ENCODE results near the gene GAK.

Gene GAK

GRCh38 chr4:866068-866760 is 65.9 kb downstream of the GAK start:
- no peak for DNase-seq

DNA sequence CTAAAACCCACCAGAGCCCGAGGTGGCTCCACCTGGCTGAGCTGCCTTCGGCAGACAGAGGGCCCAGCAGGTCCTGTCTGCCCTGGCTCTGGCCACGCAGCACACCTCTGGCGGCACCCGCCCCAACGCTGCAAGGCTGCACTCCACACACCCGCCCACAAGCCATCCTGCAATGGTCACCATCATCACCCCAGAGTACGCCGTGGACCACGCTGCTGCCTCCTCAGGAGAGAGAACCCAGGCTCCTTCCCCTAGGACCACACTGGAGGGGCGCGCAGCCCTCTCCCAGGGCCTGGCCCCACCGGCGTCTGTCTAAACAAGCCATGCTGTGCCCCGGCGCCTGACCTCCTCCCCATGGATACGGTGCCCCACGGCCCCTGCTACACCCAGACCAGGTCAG is 66.5 kb downstream of the GAK start:
- DNase-seq, result no peak

GRCh38 chr4:865121-865465 is 67.0 kb downstream of the GAK start:
- DNase-seq, result no peak

- no peak for DNase-seq
Observed at GRCh38 chr4:864456-865120, 67.5 kb downstream of the GAK start.

- no peak for DNase-seq
Observed at GRCh38 chr4:860561-860960, 71.6 kb downstream of the GAK start.

GRCh38 chr4:859496-859895 is 72.6 kb downstream of the GAK start:
- DNase-seq, result no peak

DNA sequence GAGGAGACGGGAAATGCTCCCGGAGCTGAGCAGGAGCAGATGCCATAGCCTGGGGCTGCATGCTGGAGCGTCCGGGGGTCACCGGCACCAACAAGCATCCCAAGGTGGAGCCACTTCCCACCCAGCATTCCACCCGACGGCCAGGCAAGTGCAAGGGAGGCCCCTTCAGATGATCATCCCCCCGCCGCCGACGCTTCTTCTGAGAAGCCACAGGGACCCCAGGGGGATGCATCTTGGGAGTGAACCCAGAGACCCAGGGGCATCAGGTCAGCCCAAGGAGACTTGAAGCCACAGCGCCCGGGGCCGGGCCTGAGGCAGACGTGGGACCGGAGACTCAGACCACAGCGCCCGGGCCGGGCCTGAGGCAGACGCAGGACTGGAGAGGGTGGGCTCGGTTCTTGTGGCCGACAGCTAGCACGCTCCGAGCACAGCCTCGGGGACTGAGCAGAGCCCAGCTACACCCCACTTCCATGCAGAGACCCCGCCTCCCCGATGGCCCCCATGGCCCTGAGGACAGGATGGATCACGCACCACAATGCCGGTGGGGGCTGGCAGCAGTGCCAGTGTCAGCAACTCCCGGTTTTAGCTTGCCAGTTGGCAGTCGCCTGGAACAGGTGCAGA is 73.2 kb downstream of the GAK start:
- DNase-seq, result no peak

- no peak for DNase-seq
Observed at GRCh38 chr4:858041-858481, 74.1 kb downstream of the GAK start.

DNA sequence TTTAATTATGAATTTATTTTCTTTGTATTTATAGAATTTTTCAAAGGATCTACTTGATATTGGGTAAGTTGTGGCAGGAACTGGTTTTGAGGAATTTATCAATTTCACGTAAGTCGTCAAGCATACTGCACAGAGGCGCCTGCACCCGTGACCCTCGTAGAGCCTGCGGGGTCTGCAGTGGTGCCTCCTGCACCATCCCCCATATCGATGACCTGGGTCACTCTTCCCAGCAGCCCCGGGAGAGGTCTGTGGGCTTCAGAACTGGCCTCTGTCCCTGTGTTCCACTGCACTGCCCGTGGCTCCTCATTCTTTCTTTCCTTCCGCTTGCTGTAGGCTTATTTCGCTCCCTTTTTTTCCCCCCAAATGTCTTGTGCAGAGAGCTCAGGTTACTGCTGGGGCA is 74.7 kb downstream of the GAK start:
- DNase-seq, result no peak

- no peak for DNase-seq
Observed at GRCh38 chr4:856225-856901, 75.8 kb downstream of the GAK start.

DNA sequence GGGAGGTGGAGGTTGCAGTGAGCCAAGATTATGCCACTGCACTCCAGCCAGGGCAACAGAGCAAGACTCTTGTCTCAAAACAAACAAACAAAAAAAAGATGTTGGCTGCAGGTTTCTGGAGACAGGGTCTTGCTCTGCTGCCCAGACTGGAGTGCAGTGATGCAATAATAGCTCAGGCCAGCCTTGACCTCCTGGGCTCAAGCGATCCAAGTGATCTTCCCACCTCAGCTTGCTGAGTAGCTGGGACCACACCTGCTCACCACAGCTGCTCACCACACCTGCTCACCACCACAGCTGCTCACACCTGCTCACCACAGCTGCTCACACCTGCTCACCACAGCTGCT is 76.3 kb downstream of the GAK start:
- DNase-seq, result no peak

DNA sequence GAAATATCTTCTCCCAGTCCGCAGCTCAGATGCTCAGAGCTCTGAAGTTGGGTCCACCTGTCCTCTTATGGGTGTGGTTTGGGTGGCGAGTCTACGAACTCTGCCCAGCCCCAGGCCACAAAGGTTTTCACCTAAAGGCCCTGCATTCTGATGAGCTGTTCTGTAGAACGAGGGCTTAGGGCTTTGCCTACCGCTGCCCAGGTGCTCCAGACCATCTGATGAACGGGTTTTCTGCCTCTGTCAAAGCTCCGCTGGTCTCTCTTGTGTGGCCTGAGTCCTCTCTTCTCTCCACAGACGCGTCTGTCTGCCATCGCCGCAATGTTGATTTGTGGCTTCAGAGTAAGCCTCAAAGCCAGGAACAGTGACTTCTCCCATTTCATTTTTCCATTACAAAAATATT is 77.8 kb downstream of the GAK start:
- DNase-seq, result no peak

DNA sequence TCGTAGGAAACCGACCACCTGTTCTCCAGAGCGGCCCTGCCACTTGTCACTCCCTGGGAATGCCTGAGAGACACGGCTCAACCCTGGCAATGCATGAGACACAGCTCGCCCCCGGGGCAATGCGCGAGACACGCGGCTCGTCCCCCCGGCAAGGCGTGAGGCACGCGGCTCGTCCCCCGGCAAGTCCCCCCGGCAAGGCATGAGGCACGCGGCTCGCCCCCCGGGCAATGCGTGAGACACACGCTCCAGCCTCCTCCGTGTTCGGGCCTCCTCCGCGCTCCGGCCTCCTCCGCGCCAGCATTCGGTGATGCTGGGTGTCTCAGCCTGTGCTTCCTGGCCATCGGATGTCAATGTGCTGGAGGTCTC is 78.7 kb downstream of the GAK start:
- DNase-seq, result no peak

- no peak for DNase-seq
Observed at GRCh38 chr4:851701-852430, 80.2 kb downstream of the GAK start.

DNA sequence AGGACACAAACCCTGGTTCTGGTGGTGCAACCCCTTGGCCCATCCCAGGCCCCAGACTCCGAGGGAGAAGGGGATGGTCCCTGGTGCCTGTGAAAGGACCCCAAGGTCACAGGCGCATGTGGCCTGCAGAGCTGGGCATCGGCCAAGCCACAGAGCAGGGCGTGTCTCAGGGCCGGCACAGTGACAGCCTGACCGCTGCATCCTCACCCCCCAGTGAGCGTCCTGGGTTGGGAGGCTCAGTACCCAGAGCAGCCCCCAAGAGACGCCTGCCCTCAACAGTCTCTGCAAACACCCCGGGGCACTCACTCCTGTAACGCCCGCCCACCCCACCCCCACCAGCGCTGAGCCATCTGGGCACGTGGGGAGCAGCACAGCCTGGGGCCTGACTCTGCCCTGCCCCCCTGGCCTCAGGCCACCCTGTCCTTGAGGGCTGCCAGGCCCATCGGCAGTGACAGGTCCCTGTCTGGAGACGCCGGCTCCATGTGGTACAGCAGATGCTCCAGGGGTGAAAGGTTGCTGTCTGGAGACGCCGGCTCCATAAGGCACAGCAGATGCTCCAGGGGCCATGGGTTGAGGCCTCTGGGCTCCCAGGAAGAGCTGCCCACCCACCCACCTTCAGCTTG is 81.7 kb downstream of the GAK start:
- DNase-seq, result no peak

- no peak for DNase-seq
Observed at GRCh38 chr4:849478-850175, 82.5 kb downstream of the GAK start.

- no peak for DNase-seq
Observed at GRCh38 chr4:848803-849477, 83.2 kb downstream of the GAK start.

- DNase-seq, result no peak
Observed at GRCh38 chr4:848307-848691, 83.8 kb downstream of the GAK start.

GRCh38 chr4:845836-846251 is 86.3 kb downstream of the GAK start:
- DNase-seq, result no peak

GRCh38 chr4:845233-845835 is 86.8 kb downstream of the GAK start:
- DNase-seq, result no peak

- no peak for DNase-seq
Observed at GRCh38 chr4:844752-845232, 87.3 kb downstream of the GAK start.
